Measurements from ENCODE around the gene IFI16.

IFI16 gene

GRCh38 chr1:159066108-159066507 lies 56.4 kb downstream of the IFI16 start:
- DNase-seq = no peak

GRCh38 chr1:159067699-159068621 lies 58.3 kb downstream of the IFI16 start:
- peak; percentile 82 to 88 for DNase-seq

- peak; percentile 42 to 48 for DNase-seq
These were observed 59.2 kb downstream of the IFI16 start for GRCh38 chr1:159068886-159069285.

- peak; percentile 53 to 73 for DNase-seq
These were observed 62.4 kb downstream of the IFI16 start for GRCh38 chr1:159071970-159072582.

GRCh38 chr1:159076438-159077119 lies 66.9 kb downstream of the IFI16 start, which contains the start of gene AIM2:
Gene AIM2, minus strand, starts transcription at chr1:159076766. Its CDS starts 3,267 bp downstream, at chr1:159073499.
- DNase-seq = peak; percentile 81 to 87

GRCh38 chr1:159077120-159077961 lies 67.6 kb downstream of the IFI16 start:
- DNase-seq = peak; percentile 90 to 98

- no peak for DNase-seq
These were observed 69.8 kb downstream of the IFI16 start for GRCh38 chr1:159079525-159079924.

- no peak for DNase-seq
These were observed 71.9 kb downstream of the IFI16 start for GRCh38 chr1:159081626-159082025.

GRCh38 chr1:159083013-159083412 lies 73.3 kb downstream of the IFI16 start:
- DNase-seq = peak in 1 of 2 donors; percentile 53

GRCh38 chr1:159084152-159084551 lies 74.4 kb downstream of the IFI16 start:
- DNase-seq = peak in 1 of 2 donors; percentile 36

GRCh38 chr1:159084867-159085266 lies 75.2 kb downstream of the IFI16 start:
- peak; percentile 85 to 88 for DNase-seq

GRCh38 chr1:159088050-159088449 lies 78.3 kb downstream of the IFI16 start:
- DNase-seq = no peak

- no peak for DNase-seq
These were observed 79.0 kb downstream of the IFI16 start for GRCh38 chr1:159088546-159089183.

GRCh38 chr1:159089184-159089791 lies 79.6 kb downstream of the IFI16 start:
- DNase-seq = peak; percentile 46 to 53

- no peak for DNase-seq
These were observed 80.8 kb downstream of the IFI16 start for GRCh38 chr1:159090286-159091179.

GRCh38 chr1:159091180-159091560 lies 81.5 kb downstream of the IFI16 start:
- DNase-seq = no peak

GRCh38 chr1:159091607-159092031 lies 81.9 kb downstream of the IFI16 start:
- DNase-seq = peak; percentile 23 to 71

- DNase-seq = peak; percentile 52 to 82
These were observed 82.5 kb downstream of the IFI16 start for GRCh38 chr1:159092036-159092760.

- DNase-seq = no peak
These were observed 88.9 kb downstream of the IFI16 start for GRCh38 chr1:159098596-159098995.

All from inflammatory macrophage (primary cell).